Epithelial cell of esophagus (primary cell): ENCODE results near the gene HNRNPK.
A peak's percentile ranks its signal among the peaks of the same experiment; 100 is the strongest.

ENCODE experiments used
- DNase-seq: peaks from one replicate; pipeline ENCODE4 v3.0.0; 2010; ENCODE audit warnings: low read depth
- H3K4me3 ChIP-seq: 2 replicates; pipeline ENCODE4 v1.5.1; 2011; ENCODE audit warnings: mild to moderate bottlenecking, low read length, control low read depth
- CTCF ChIP-seq: IDR thresholded peaks from 2 replicates; pipeline ENCODE4 v1.5.1; 2011; ENCODE audit warnings: low read depth, mild to moderate bottlenecking, low read length, control low read depth, inconsistent platforms; ENCODE audit not compliant: insufficient read depth; ENCODE audit errors: missing control alignments

Gene HNRNPK

GRCh38 chr9:83934569-83935275 is 45.3 kb downstream of the HNRNPK start:
- TF ChIP-seq CTCF: no peak
- peak; percentile 95 for DNase-seq
- H3K4me3 ChIP-seq: no peak overlapping the region

GRCh38 chr9:83933790-83934189 is 46.2 kb downstream of the HNRNPK start:
- no peak for TF ChIP-seq CTCF
- peak; percentile 76 for DNase-seq
- H3K4me3 ChIP-seq: no peak overlapping the region

GRCh38 chr9:83932851-83933250 is 47.2 kb downstream of the HNRNPK start:
- H3K4me3 ChIP-seq: no peak overlapping the region
- DNase-seq: no peak
- TF ChIP-seq CTCF: no peak

- TF ChIP-seq CTCF: no peak
- no peak overlapping the region for H3K4me3 ChIP-seq
- peak; percentile 37 for DNase-seq
Observed at GRCh38 chr9:83932011-83932410, 48.0 kb downstream of the HNRNPK start.

- no peak for TF ChIP-seq CTCF
- no peak for DNase-seq
- H3K4me3 ChIP-seq: no peak overlapping the region
Observed at GRCh38 chr9:83930881-83931280, 49.1 kb downstream of the HNRNPK start.

GRCh38 chr9:83927591-83927990 is 52.4 kb downstream of the HNRNPK start:
- DNase-seq: no peak
- H3K4me3 ChIP-seq: no peak overlapping the region
- no peak for TF ChIP-seq CTCF
